ENCODE data around the gene PCYT1A.
"Not testable (repeated sequence)": the region's sequence is repeated elsewhere in the genome, so short reads cannot be mapped to it uniquely, and the experiment has no call there.

The PCYT1A gene

GRCh38 chr3:196287440-196288140, at the start of gene PCYT1A:
Gene PCYT1A, minus strand, starts transcription at chr3:196287726. Its CDS starts 17,195 bp downstream, at chr3:196270531.
- peak; percentile 82 for DNase-seq (ENCODE audit: low read depth)

DNA sequence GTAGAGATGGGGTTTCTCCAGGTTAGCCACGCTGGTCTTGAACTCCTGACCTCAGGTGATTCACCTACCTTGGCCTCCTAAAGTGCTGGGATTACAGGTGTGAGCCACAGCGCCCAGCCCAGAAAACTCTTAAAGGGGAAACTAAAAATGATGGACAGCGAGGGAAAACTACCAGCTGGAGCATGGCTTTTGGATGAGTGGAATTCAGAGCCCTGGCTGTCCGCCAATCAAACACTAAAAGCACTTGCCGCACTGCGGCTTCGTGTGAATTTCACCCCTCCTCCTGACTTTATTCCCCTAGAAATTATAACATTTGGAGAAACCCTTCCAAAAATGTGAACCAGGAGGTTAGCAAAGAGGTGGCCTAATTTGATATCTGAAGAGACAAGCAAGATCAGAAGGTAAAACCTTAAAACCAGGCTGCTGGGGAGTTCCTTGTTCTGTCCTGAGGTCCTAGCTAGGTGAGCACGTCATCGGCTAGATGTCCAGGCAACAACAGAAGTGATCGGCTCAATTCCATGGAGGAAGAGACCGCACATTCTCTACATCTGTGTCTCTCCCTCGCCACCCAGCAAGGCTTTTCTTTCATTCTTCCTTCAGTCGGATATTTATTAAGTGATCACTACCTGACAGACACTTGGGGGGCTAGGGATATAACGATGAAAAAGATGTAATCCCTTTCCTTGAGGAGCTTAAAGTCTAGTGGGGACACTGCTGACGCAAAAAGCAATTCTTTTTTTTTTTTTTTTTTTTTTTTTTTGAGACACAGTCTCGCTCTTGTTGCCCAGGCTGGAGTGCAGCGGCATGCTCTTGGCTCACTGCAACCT, 49.0 kb upstream of the PCYT1A start:
- DNase-seq (ENCODE audit: low read depth) = no peak

GRCh38 chr3:196335503-196335948, 48.0 kb upstream of the PCYT1A start:
- DNase-seq (ENCODE audit: low read depth) = no peak

GRCh38 chr3:196334982-196335381, 47.5 kb upstream of the PCYT1A start:
- no peak for DNase-seq (ENCODE audit: low read depth)

DNA sequence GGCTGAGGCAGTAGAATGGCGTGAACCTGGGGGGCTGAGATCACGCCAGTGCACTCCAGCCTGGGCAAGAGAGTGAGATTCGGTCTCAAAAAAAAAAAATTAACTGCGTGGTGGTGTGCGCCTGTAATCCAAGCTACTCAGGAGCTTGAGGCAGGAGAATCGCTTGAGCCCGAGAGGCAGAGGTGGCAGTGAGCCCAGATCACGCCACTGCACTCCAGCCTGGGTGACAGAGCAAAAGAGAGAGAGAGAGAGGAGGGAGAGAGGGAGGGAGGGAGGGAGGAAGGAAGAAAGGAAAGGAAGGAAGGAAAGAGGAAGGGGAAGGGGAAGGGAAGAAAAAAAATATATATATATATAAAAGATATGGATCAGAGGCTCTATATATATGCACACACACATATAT, 44.6 kb upstream of the PCYT1A start:
- no peak for DNase-seq (ENCODE audit: low read depth)

DNA sequence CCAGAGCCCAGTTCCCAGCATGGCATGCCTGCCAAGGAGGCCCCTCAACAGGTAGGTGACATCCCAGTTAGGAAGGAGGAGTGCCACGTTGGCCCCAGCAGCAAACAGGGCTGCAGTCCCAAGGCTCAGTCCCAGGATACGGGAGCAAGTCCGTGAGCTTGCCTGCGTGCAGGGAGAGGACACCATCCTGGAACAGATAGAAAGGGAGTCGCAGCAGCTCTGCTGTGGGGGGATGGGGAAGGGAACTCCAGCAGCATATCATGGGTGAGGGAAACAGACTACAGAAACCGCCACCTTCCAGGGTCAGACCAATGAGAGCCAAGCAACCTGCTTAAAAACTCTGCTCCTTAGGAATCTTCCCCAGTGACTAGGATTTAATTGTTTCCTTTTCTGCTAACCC, 39.9 kb upstream of the PCYT1A start:
- no peak for DNase-seq (ENCODE audit: low read depth)

GRCh38 chr3:196326936-196327335, 39.4 kb upstream of the PCYT1A start:
- no peak for DNase-seq (ENCODE audit: low read depth)

- DNase-seq (ENCODE audit: low read depth) = no peak
Measured at GRCh38 chr3:196323691-196324090, 36.2 kb upstream of the PCYT1A start.

- no peak for DNase-seq (ENCODE audit: low read depth)
Measured at GRCh38 chr3:196323016-196323415, 35.5 kb upstream of the PCYT1A start.

GRCh38 chr3:196321162-196321561, 33.6 kb upstream of the PCYT1A start:
- no peak for DNase-seq (ENCODE audit: low read depth)

DNA sequence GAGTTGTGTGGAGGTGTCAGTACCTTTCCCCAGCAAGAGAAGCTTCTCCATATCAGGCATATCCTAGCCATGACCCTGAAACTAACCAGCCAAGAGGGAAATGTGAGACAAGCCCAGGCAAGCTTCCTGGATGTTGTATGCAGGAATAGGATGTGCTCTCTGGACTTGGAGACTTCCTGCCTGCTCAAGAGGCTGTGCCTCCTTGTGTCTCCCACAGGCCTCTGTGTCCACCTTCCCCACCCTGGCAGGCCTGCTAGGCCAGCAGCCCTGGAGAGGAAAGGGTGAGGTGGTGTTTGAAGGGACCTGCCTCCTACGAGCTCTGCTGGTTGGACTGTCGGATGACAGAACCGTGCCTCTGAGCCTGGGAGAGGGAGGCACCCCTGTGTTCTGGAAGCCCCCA, 32.6 kb upstream of the PCYT1A start:
- DNase-seq (ENCODE audit: low read depth) = no peak

GRCh38 chr3:196317687-196318467, 30.4 kb upstream of the PCYT1A start, which contains the start of gene DYNLT2B:
Gene DYNLT2B, minus strand, starts transcription at chr3:196318240. Its CDS starts 88 bp downstream, at chr3:196318152.
- DNase-seq (ENCODE audit: low read depth) = peak; percentile 56

- not testable (repeated sequence) for DNase-seq (ENCODE audit: low read depth)
Measured at GRCh38 chr3:196316799-196317686, 29.5 kb upstream of the PCYT1A start.

DNA sequence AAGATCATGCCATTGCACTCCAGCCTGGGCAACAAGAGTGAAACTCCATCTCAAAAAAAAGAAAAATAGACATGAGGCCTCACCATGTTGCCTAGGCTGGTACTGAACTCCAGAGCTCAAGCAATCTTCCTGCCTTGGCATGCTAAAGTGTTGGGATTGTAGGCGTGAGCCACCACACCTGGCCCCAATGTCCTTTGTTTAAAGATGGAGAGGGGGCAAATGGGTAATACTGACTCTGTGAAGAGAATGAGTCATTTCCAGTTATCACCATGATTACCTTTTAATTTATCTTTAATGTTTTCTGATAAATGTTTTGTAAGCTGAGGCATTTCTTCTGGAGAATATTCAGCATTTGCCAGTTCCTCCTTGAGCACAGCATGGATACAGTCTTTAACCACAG, 28.3 kb upstream of the PCYT1A start:
- no peak for DNase-seq (ENCODE audit: low read depth)

DNA sequence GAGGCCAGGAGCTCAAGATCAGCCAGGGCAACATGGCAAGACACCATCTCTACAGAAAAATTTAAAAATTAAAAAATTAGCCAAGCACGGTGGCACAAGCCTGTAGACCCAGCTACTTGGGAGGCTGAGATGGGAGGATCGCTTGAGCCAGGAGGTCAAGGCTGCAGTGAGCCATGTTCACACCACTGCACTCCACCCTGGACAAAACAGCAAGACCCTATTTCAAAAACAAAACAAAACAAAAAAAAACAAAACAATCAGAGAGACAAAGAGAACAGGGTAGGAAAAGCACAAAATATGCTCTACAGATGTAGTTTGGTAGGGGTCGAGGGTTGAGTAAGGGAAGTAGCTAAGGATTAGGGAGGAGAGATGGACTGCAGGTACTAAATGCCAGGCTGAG, 27.1 kb upstream of the PCYT1A start:
- no peak for DNase-seq (ENCODE audit: low read depth)

DNA sequence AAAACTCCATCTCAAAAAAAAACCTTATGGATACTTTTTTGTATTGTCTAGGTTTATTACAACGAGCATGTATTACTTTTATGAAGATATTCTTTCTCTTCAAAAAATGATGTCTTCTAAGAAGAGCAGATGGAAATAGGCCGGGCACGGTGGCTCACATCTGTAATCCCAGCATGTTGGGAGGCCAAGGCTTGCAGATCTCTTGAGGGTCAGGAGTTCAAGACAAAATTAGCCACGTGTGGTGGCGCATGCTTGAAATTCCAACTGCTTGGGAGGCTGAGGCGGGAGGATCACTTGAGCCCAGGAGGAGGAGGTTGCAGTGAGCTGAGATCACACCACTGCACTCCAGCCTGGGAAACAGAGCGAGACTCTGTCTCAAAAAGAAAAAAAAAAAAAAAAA, 26.6 kb upstream of the PCYT1A start:
- not testable (repeated sequence) for DNase-seq (ENCODE audit: low read depth)

DNA sequence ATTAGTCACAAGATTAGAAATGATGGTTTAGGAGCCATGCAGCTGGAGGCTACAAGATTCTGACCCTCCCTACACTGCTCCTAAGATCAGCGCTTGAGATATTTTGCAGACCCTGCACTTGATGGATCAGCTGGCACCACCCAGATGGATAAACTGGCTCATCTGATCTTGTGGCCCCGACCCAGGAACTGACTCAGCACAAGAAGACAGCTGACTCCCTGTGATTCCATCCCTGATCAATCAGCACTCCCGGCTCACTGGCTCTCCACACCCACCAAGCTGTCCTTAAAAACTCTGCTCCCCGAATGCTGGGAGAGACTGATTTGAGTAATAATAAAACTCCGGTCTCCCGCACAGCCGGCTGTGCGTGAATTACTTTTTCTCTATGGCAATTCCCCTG, 15.4 kb upstream of the PCYT1A start:
- DNase-seq (ENCODE audit: low read depth) = not testable (repeated sequence)

- DNase-seq (ENCODE audit: low read depth) = not testable (repeated sequence)
Measured at GRCh38 chr3:196302551-196302950, 15.0 kb upstream of the PCYT1A start.

DNA sequence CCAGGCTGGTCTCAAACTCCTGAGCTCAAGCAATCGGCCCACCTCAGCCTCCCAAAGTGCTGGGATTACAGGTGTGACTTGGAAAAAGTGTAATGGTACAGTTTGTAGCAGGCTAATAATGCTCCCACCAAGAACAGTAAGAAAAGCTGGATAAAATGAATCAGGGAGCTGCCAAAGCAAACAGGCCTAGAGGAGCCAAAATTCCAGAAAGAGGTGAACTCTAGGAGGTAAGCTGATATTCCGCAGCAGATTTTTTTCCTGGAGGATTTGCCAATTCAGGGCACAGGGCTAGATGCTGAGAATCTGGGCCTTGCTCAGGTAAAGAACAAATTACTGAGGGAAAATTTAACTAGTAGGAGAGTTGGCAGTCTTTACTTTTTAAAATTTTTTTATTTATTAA, 11.0 kb upstream of the PCYT1A start:
- DNase-seq (ENCODE audit: low read depth) = no peak

DNA sequence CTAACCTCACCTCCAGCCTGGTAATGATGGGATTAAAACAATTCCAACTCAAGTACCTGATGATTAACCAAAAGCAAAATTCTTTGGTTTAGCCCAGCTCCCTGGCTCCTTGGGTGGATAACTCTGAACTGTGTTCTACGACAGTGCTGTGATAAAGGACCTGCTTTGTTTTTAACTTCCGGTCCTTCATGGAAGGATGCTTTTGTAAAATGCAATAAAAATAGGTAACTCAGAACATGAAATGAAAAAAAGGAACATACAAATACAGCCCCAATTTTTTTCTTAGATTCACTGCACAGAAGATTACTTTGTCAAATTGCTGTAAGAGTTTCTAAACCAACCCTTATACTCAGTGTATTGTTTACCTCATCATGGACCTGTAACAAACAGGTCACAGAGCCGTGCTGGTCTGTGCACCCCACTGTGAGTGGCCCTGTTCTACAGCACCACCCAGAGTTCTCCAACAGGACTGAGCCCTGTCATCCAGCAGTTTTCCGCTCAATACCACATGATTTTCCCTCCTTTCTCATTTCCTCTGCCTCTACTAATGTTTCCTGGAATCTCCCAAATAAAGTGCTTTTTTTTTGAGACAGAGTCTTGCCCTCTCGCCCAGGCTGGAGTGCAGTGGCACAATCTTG, 4.9 kb upstream of the PCYT1A start:
- no peak for DNase-seq (ENCODE audit: low read depth)

GRCh38 chr3:196288141-196288460, 575 bp upstream of the PCYT1A start:
- DNase-seq (ENCODE audit: low read depth) = peak; percentile 13

All from HS-5 (cell line).